TTC549 (cell line): ENCODE measurements around the gene COX6A2.
A peak's percentile ranks its signal among the peaks of the same experiment; 100 is the strongest.
"Not testable (repeated sequence)": the region's sequence is repeated elsewhere in the genome, so short reads cannot be mapped to it uniquely, and the experiment has no call there.

Experiments
- FAIRE-seq: peaks from 2 replicates; lab custom pipeline; 2012; peaks lifted over from hg19 to GRCh38; lab: Jason Lieb, UNC

Gene COX6A2

DNA sequence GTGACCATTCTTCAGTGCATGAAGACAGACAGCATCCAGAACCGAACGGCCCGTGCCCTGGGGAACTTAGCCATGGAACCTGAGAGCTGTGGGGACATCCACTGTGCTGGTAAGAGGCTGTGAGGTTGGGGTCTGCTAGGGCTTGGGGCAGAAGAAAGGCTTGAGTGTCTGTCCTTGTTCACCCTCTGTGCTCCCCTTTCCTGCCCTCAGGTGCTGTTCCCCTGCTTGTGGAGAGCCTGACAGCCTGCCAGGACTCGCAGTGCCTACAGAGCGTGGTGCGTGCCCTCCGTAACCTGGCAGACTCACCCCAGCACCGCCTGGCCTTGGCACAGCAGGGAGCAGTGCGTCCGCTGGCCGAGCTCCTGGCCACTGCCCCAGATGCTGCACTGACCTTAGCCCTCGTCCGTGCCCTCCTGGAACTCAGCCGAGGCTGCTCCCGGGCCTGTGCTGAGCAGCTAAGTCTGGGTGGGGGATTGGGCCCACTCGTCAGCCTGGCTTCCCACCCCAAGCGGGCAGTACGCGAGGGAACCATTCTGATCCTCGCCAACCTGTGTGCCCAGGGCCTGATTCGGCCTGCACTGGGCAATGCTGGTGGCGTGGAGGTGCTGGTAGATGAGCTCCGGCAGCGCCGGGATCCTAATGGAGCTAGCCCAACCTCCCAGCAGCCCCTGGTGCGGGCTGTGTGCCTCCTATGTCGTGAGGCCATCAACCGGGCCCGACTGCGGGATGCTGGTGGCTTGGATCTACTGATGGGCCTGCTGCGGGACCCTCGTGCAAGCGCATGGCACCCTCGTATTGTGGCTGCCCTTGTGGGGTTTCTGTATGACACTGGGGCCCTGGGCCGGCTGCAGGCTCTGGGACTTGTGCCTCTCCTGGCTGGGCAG, 34.0 kb upstream of the COX6A2 start:
- FAIRE-seq: no peak

DNA sequence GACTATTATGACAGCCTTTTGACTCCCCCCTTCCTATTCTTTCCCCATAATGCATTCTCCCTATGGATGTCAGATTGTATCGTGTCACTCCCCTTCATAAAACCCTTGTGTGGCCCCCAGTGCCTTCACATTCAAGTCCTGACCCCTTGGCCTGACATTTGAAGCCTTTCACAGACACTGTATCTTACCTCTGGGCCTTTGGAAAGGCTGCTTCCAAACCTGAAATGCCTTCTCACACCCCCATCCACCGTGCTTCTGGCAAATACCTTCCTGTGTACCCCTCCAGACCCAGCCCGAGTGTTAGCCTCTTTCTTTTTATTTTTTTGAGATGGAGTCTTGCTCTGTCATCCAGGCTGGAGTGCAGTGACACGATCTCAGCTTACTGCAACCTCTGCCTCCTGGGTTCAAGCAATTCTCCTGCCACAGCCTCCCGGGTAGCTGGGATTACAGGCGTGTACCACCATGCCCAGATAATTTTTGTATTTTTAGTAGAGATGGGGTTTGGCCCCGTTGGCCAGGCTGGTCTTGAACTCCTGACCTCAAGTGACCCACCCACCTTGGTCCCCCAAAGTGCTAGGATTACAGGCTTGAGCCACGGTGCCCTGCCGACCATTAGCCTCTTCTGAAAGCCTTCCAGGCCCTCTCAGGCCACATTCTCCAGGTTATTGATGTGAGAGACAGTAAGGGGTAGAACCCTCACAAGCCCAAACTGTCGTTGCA, 33.2 kb upstream of the COX6A2 start:
- FAIRE-seq: no peak

DNA sequence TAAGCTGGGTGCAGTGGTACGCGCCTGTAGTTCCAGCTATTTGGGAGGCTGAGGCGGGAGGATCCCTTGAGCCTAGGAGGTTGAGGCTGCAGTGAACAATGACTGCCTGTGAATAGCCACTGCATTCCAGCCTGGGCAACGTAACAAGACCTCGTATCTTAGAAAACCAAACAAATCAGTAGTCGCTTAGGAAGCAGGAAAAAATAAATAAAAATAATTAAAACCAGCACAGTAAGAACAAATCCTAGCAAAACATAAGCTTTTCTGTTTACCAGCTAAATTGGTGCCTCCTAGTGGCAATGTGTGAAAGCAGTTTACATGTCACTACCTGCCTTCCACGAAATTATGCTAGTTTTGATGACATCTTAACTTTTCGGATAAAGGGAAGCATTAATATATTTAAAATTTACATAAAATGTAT, 32.4 kb upstream of the COX6A2 start:
- peak; percentile 43 for FAIRE-seq

DNA sequence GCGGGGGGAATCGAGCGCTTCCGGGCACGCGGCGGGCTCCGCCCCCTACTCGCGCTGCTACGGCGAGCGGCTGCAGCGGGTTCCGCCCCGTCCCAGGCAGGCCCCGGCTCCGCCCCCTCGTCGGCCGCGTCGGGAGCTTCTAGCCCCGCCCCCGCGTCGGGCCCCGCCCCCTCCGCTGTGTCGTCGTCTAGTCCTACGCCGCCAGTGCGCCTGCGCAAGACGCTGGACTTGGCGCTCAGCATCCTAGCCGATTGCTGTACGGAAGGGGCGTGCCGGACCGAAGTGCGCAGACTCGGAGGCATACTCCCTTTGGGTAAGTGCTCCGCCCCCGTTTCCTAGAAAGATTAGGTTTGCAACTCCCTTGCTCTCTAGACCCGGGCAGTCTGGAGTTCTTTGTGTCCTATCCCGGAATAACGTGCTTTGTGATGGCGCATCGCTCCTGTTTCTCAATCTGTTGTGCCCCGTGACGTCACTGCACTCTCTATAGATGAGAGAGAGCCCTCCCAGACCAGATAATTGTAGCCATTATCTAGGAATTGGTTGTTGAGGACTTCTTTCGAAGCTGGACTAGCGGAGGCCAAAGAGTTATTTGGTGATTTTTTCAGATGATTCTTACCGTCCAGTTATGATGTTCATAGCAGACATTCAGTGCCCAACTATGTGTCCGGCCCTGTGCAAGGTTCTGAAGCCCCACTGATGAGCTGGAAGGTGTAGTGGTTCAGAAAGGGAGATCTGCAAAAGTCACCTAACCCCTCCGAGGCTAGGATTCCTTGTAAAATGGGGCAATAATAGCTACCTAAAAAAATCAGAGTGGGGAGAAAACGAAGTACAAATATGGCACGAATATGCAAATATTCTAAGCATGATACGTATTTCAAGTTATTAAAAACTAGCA, 31.8 kb upstream of the COX6A2 start:
- FAIRE-seq: peak; percentile 26

DNA sequence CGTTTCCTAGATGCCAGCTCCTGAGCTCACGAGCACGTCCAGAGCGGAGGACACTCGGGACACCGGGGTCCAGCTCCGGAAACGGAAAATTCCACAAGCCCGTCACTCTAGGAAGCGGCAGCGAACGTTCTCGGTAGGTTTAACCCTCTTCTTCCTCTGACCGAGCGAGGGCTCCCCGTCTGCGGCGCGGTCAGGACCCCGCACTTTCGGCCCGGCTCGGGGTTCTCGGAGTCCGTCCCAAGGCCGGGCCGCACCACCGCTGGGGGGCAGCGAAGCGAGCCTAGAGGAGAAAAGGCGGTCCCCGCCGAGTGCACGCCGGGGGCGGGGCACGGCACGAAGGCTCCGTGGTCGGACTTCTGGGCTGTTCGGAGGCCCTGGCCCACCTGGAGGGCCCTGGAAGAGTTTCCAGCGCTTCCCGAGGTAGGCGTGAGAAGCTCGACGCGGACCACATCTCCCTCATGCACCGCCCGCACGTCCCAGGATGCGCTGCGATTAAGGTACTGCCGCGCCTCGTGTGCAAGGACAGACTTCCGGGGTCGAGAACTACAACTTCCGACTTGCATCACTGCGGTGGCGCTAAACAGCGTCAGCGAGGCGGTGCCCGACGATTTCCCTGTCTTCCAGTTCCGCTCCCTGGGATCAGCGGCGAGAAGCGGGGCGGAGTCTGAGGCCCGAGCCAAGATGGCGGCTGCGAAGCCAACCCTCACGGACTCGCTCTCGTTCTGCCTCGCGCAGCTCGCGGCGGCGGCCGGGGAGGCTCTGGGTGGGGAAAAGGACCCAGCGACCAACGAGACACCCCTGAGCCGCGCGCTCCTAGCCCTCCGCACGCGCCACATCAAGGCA, 30.9 kb upstream of the COX6A2 start, which contains the start of gene ARMC5:
TSS of gene ARMC5 (plus strand) at position 658 of the 843 bp plus-strand sequence. CDS start at position 682, 24 bp downstream.
- FAIRE-seq: no peak

DNA sequence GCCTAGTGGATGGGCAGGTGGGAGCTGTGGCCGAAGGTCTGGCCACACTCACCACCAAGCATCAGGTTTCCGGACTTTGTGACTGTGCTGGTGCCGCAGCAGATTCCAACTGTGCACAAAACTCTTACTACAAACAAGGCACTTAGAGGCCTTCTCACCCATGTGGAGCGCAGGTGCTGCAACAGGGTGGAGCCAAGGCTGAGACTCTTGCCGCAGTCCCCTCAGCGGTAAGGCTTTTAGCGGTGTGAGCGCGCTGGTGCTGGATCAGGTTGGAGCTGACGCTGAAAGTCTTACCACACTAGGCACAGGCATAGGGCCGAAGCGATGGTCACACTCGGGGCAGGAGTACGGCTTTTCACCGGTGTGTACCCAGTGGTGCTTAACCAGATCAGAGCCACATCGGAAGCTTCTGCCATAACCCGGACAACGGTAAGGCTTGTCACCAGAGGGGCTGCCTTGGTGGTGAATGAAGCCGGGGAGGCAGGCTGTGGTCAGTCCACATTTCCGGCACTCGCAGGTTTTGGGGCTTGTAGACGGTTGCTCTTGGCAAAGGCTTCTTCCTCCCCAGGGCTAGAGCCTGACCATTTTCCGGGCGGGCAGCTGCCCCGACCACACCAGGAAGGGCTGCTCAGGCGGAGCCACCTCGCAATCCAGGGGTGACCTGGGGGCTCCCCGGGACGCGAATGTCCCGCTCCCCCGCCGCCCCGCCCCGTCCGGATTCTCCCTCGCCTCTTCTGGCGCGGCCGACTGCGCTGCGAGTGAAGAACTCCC, 30.1 kb upstream of the COX6A2 start:
- FAIRE-seq: no peak

DNA sequence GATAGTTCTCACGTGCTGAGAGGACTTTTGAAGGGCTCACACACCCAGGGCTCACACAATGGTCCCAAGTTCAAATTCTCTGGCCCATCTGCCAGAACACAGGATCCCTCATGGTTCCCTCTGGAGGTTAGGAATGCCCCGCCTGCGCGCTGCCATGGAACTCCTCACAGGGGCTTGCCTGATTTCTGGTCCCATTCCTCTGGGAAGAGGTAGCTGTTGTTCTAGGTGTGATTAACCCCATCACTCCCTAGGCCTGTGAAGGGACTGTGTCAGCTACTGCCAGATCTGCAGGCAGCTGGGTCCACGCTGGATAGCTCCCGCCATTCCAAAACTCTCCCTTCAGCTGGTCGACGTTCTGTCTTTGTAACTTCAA, 28.8 kb upstream of the COX6A2 start:
- FAIRE-seq: no peak

- FAIRE-seq: no peak
Observed at GRCh38 chr16:31455601-31456314, 27.6 kb upstream of the COX6A2 start.

GRCh38 chr16:31453255-31454204, 25.4 kb upstream of the COX6A2 start:
- no peak for FAIRE-seq

- FAIRE-seq: no peak
Observed at GRCh38 chr16:31452631-31453106, 24.5 kb upstream of the COX6A2 start.

DNA sequence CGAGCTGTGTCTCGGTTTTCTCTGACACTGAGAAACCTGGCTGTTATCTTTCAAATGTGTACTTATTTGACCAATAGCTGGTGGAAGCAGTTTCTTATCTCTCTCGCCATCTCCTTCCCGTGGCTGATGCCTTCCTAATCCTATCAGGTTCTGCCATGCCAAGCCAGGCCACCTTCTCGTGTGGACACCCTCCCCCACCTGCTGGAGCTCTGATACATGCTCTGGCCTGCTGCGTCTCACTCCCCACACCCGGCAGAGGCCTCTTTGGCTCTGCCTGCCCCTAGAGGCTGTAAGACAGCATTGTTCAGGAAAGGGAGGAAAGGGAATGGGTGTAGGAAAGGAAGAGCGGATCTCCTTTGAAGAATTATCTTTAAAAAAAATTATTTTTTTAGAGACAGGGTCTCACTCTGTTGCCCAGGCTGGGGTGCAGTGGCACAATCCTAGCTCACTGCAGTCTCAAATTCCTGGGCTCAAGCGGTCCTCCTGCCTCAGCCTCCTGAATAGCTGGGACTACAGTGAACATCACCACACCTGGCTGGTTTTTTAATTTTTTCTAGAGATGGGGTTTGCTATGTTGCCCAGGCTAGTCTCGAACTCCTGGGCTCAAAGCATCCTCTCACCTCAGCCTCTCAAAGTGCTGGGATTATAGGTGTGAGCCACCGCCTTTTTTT, 23.7 kb upstream of the COX6A2 start:
- FAIRE-seq: no peak

DNA sequence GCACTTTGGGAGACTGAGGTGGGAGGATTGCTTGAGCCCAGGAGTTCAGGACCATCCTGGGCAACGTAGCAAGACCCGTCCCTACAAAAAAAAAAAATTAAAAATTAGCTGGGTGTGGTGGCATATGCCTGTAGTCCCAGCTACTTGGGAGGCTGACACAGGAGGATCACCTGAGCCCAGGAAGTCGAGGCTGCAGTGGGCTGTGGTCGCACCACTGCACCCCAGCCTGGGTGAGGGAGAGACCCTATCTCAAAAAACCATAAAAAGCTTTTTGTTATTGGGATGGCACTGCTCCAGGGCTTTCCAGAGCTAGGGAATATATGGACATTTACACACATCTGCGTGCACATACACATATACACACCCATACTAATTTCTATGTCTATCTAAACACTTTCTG, 23.0 kb upstream of the COX6A2 start:
- FAIRE-seq: no peak

DNA sequence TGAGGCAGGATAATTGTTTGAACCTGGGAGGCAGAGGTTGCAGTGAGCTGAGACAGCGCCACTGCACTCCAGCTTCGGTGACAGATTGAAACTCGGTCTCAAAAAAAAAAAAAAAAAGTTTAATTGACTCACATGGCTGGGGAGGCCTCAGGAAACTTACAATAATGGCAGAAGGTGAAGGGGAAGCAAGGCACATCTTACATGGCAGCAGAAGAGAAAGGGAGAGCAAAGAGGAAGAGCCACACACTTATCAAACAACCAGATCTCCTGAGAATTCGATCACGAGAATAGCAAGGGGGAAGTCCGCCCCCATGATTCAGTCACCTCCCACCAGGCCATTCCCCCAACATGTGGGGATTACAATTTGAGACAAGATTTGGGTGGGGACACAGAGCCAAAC, 17.8 kb upstream of the COX6A2 start:
- not testable (repeated sequence) for FAIRE-seq

- FAIRE-seq: no peak
Observed at GRCh38 chr16:31441956-31442355, 13.8 kb upstream of the COX6A2 start.

DNA sequence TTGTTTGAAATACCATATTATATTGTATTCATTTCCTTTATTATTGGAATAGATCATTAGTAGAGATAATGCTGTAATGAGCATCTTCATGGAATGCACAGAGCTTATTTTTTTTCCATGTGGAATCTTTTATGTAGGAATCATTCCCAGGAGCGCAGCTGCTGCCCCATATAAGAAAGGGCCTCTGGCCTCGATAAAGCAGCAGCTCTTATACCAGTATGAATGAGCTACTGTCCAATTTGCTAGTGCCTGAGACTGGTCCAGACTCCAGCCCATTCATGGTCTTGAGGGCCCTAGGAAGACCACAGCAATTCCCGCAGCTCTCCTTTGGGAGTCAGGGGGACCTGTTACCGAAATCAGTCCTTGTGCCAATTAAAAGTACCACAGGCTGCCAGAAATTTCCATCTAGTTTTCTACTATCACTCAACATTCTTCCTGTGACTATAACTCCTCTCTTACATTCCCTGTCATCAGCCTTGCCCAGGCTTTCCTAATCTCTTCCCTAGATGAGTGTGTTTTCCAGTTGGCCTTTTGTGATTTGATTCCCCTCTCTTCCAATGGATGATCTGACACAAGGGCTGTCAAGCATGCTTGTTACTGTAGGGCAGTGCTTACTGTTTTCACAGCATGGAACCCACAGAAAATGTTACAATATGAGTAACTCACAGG, 12.5 kb upstream of the COX6A2 start:
- FAIRE-seq: no peak

DNA sequence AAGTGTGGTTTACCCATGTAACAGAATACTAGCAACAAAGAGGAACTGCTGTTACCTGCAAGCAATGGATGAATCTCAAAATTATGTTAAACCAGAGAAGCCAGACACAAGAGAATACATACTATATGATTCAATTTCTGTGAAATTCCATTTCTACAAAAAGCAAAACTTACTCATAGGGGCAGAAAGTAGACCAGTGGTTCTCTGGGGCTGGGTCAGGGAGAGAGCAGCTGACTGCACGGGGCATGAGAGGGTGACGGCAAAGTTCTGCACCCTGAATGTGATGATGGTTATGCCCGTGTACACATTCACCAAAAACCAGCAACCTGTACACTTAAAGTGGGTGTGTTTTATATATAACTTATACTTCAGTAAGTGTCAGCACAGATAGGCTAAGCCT, 11.4 kb upstream of the COX6A2 start:
- no peak for FAIRE-seq

- not testable (repeated sequence) for FAIRE-seq
Observed at GRCh38 chr16:31439023-31439422, 10.9 kb upstream of the COX6A2 start.

- no peak for FAIRE-seq
Observed at GRCh38 chr16:31438414-31438813, 10.3 kb upstream of the COX6A2 start.
